ENCODE results near the gene PCDHA4.
"Not testable (repeated sequence)": the region's sequence is repeated elsewhere in the genome, so short reads cannot be mapped to it uniquely, and the experiment has no call there.

DNA sequence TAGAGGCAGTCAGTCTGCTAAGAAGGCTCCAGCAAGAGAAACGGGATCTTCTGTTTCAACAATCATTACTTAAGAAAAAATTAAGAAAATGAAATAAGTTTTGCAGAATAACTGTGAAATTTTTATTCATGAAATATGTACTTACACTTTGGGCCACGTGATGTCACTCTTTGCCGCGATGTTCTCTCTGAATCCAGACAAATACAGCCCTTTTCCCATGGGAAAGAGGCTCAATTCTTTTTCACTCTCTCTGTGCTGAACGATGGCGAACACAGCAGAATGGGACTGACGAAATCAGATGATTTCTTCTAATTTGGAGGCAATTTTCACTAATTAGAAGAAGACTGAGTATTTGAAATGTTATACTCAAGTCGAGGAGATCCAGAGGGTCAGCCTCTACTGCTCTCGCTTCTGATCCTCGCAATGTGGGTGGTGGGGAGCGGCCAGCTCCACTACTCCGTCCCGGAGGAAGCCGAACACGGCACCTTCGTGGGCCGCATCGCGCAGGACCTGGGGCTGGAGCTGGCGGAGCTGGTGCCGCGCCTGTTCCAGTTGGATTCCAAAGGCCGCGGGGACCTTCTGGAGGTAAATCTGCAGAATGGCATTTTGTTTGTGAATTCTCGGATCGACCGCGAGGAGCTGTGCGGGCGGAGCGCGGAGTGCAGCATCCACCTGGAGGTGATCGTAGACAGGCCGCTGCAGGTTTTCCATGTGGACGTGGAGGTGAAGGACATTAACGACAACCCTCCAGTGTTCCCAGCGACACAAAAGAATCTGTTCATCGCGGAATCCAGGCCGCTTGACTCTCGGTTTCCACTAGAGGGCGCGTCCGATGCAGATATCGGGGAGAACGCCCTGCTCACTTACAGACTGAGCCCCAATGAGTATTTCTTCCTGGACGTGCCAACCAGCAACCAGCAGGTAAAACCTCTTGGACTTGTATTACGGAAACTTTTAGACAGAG is 41.6 kb downstream of the PCDHA4 start, which contains the start of gene PCDHA9:
- TF ChIP-seq, protein P1, sequence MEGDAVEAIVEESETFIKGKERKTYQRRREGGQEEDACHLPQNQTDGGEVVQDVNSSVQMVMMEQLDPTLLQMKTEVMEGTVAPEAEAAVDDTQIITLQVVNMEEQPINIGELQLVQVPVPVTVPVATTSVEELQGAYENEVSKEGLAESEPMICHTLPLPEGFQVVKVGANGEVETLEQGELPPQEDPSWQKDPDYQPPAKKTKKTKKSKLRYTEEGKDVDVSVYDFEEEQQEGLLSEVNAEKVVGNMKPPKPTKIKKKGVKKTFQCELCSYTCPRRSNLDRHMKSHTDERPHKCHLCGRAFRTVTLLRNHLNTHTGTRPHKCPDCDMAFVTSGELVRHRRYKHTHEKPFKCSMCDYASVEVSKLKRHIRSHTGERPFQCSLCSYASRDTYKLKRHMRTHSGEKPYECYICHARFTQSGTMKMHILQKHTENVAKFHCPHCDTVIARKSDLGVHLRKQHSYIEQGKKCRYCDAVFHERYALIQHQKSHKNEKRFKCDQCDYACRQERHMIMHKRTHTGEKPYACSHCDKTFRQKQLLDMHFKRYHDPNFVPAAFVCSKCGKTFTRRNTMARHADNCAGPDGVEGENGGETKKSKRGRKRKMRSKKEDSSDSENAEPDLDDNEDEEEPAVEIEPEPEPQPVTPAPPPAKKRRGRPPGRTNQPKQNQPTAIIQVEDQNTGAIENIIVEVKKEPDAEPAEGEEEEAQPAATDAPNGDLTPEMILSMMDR (IDR thresholded peaks at IDR 0.05): not testable (repeated sequence)
- TF ChIP-seq POLR2A (IDR thresholded peaks at IDR 0.05): not testable (repeated sequence)
